Nephron progenitor cell (in vitro differentiated cells): ENCODE results near the gene ARFGEF2.
"Not testable (repeated sequence)": the region's sequence is repeated elsewhere in the genome, so short reads cannot be mapped to it uniquely, and the experiment has no call there.

Experiments
- DNase-seq: peaks from one replicate; pipeline ENCODE4 v3.0.0; 2021
- H3K27ac Mint-ChIP-seq: 2 replicates; pipeline ENCODE4 v1.8.0; 2021; ENCODE audit warnings: mild to moderate bottlenecking, moderate library complexity, mixed read lengths
- H3K27me3 Mint-ChIP-seq: 2 replicates; pipeline ENCODE4 v1.8.0; 2021; ENCODE audit warnings: mild to moderate bottlenecking, low read depth, mixed read lengths; ENCODE audit not compliant: poor library complexity
- H3K36me3 Mint-ChIP-seq: 2 replicates; pipeline ENCODE4 v1.8.0; 2021; ENCODE audit warnings: low read depth, mixed read lengths
- H3K4me1 Mint-ChIP-seq: 2 replicates; pipeline ENCODE4 v1.8.0; 2021; ENCODE audit warnings: mixed read lengths
- H3K4me3 Mint-ChIP-seq: 2 replicates; pipeline ENCODE4 v1.8.0; 2021; ENCODE audit warnings: mild to moderate bottlenecking, moderate library complexity, mixed read lengths
- H3K9me3 Mint-ChIP-seq: 2 replicates; pipeline ENCODE4 v1.8.0; 2021; ENCODE audit warnings: mild to moderate bottlenecking, moderate library complexity, mixed read lengths
- TF ChIP-seq, protein P1 (sequence below): fragments of 200-600 bp; sonication (generic); IDR thresholded peaks from 2 replicates; pipeline ENCODE4 v1.5.0; 2021; ENCODE audit warnings: antibody characterized with exemption

Gene ARFGEF2

DNA sequence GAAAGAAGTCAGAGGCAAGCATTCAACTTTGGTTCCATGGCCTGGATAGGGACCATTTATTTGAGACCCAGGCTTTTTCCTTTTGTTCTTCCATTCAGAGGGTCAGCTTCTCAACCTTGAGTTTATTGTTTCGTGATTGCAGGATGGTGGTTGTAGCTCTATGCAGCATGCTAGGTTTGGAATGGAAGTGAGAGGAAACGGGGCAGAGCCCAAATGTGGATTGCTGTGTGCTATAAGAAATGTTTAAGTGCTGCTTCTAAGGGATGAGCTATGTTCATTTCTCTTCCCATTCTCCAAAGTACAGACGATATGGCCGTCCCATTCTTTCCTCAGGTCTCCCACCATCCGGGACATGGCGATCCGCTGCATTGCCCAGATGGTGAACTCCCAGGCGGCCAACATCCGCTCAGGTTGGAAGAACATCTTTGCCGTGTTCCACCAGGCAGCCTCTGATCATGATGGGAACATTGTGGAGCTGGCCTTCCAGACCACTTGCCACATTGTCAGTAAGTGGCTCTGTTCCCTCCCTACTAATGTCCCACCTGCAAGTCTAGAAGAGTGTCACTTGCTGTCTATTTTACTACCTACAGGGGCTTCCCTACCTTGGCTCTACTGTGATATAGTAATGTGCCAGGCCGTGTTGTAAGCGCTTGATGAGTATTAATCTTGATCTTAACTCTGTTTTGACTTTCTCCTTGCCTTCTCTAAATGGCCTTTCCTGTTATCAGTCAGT, 88.6 kb downstream of the ARFGEF2 start:
- TF ChIP-seq, protein P1, sequence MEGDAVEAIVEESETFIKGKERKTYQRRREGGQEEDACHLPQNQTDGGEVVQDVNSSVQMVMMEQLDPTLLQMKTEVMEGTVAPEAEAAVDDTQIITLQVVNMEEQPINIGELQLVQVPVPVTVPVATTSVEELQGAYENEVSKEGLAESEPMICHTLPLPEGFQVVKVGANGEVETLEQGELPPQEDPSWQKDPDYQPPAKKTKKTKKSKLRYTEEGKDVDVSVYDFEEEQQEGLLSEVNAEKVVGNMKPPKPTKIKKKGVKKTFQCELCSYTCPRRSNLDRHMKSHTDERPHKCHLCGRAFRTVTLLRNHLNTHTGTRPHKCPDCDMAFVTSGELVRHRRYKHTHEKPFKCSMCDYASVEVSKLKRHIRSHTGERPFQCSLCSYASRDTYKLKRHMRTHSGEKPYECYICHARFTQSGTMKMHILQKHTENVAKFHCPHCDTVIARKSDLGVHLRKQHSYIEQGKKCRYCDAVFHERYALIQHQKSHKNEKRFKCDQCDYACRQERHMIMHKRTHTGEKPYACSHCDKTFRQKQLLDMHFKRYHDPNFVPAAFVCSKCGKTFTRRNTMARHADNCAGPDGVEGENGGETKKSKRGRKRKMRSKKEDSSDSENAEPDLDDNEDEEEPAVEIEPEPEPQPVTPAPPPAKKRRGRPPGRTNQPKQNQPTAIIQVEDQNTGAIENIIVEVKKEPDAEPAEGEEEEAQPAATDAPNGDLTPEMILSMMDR, result no peak
- H3K4me1 Mint-ChIP-seq, result peaks cover 11% of the 10 kb centered on the region
- H3K4me3 Mint-ChIP-seq, result no peak overlapping the region
- no peak overlapping the region for H3K27ac Mint-ChIP-seq
- no peak for DNase-seq
- H3K27me3 Mint-ChIP-seq, result no peaks in the 10 kb centered on the region
- H3K9me3 Mint-ChIP-seq, result no peaks in the 10 kb centered on the region
- peaks cover 53% of the 10 kb centered on the region for H3K36me3 Mint-ChIP-seq

DNA sequence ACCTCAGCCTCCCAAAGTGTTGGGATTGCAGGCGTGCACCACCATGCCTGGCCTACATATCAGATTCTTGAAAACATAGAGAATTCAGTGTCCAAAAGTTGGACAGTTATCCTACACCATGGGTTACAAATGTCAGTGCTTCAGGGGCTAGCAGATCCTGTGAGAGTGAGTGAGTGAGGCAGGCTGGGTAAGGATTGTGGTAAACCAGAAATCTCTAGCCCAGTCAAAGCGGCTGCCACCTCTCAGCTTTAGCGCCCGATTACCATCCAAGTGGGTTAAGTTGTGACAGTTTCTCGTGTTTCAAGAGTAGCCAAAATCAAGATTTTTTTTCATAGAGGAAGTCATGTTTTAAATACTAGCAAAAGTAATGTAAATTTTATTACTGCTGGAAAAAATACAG, 102.7 kb downstream of the ARFGEF2 start:
- no peaks in the 10 kb centered on the region for H3K9me3 Mint-ChIP-seq
- DNase-seq, result no peak
- peaks cover 49% of the 10 kb centered on the region for H3K36me3 Mint-ChIP-seq
- H3K4me1 Mint-ChIP-seq, result no peaks in the 10 kb centered on the region
- TF ChIP-seq, protein P1, result no peak
- H3K27me3 Mint-ChIP-seq, result no peaks in the 10 kb centered on the region
- H3K27ac Mint-ChIP-seq, result peak overlapping the region; percentile 51
- H3K4me3 Mint-ChIP-seq, result no peak overlapping the region

DNA sequence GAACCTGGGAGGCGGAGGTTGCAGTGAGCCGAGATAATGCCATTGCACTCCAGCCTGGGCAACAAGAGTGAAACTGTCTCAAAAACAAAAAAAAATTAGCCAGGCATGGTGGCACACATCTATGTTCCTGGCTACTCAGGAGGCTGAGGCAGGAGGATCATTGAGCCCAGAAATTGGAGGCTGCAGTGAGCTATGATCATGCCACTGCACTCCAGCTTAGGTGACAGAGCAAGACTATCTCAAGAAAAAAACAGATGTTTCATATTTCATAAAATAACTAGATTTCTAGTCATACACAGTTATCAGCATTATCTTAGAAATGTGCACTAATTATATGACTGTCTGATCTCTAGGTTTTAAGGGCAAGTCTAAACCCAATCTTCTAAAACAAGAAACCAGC, 106.7 kb downstream of the ARFGEF2 start:
- H3K36me3 Mint-ChIP-seq, result peaks cover 52% of the 10 kb centered on the region
- H3K4me3 Mint-ChIP-seq, H3K27me3 Mint-ChIP-seq, H3K4me1 Mint-ChIP-seq, H3K9me3 Mint-ChIP-seq, DNase-seq, H3K27ac Mint-ChIP-seq: not testable (repeated sequence)

DNA sequence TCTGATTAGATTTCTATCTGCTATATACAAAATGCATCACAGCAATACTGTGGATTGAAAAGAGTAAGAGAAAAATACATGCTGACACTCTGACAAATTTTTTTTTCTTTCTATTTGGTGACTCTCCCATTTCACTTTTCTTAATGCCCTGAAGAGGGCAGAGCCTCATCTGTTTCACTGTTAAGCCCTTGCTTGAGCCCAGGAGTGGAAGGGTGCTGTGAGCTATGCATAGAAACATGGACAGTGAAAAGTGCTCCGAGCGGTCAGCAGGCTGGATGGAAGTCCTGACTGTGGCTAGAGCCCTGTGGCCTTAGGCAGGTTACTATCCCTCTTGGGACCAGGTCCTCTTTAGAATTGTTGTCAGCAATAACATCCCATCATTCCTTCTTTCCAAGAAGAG, 107.2 kb downstream of the ARFGEF2 start:
- no peak for DNase-seq
- no peaks in the 10 kb centered on the region for H3K4me1 Mint-ChIP-seq
- no peaks in the 10 kb centered on the region for H3K9me3 Mint-ChIP-seq
- H3K27me3 Mint-ChIP-seq, result no peaks in the 10 kb centered on the region
- TF ChIP-seq, protein P1, result peak; percentile 14
- peaks cover 51% of the 10 kb centered on the region for H3K36me3 Mint-ChIP-seq
- no peak overlapping the region for H3K4me3 Mint-ChIP-seq
- H3K27ac Mint-ChIP-seq, result peak overlapping the region; percentile 92

DNA sequence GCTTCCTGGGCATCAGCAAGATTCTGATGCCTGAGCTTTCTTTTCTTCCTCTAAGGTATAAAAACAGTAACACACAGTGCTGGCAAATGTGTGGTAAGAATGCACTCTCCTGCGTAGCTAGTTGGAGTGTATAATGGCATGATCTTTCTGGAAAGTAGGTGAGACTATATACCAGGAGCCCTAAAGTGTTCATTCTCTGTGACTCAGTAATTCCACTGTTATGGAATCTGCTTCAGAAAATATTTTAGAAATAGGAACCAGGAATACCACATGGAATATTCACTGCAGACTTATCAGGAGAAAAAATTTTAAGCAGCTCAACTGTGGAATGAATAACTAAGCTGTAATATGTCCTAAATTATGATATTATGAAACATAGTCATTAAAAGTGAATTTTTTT, 107.7 kb downstream of the ARFGEF2 start:
- H3K27ac Mint-ChIP-seq, result no peak overlapping the region
- no peaks in the 10 kb centered on the region for H3K27me3 Mint-ChIP-seq
- TF ChIP-seq, protein P1, result no peak
- DNase-seq, result no peak
- no peak overlapping the region for H3K4me3 Mint-ChIP-seq
- no peaks in the 10 kb centered on the region for H3K9me3 Mint-ChIP-seq
- H3K4me1 Mint-ChIP-seq, result no peaks in the 10 kb centered on the region
- H3K36me3 Mint-ChIP-seq, result peaks cover 48% of the 10 kb centered on the region

DNA sequence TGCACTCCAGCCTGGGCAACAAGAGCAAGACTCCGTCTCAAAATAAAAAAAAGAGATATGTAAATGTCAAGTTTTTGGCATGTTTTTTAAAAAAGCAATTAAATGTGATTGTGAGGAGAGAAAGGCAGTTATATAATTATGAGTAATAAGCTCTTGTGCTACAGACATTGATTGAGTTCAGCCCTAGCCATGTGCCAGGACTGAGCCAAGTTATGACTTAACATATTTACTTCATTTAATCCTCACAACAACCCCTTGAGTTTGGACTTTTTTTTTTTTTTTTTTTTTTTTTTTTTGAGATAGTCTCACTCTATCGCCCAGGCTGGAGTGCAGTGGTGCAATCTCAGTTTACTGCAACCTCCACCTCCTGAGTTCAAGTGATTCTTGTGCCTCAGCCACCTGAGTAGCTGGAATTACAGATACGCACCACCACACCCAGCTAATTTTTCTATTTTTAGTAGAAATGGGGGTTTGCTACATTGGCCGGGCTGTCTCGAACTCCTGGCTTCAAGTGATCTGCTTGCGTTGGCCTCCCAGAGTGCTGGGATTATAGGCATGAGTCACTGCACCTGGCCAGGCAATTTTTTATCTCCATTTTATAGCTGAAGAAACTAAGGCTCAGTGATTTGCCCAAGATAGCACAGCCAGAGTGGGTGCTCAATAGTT, 109.6 kb downstream of the ARFGEF2 start:
- Mint-ChIP-seq H3K27ac (no peak overlapping the region), H3K27me3 (no peaks in the 10 kb centered on the region), H3K36me3 (peaks cover 34% of the 10 kb centered on the region), H3K4me1 (no peaks in the 10 kb centered on the region), H3K9me3 (no peaks in the 10 kb centered on the region), H3K4me3 (no peak overlapping the region)
- TF ChIP-seq, protein P1, result no peak
- no peak for DNase-seq
